Activated CD8-positive, alpha-beta T cell treated with anti-CD3 and anti-CD28 coated beads for 36 hours (primary cell): Measurements from ENCODE around the gene NUDT3. TPM values are rescaled to one million over a fixed set of nuclear protein-coding genes. Genes with fewer than 3 reads are reported as not detected.

ENCODE experiments used
- ATAC-seq: fragments of 200-7000 bp; cut with Tn5 transposase; one replicate; pipeline ENCODE4 v1.10.0; 2021; ENCODE audit warnings: mild to moderate bottlenecking, moderate library complexity
- CTCF ChIA-PET: fragments of 350-600 bp; sonication (Branson Sonifier 250); formaldehyde crosslinking; loops from one replicate; lab custom pipeline; 2021; ENCODE audit warnings: antibody characterized with exemption; lab: Charles Lee
- POLR2A ChIA-PET: fragments of 350-600 bp; sonication (Branson Sonifier 250); formaldehyde crosslinking; loops from one replicate; lab custom pipeline; 2021; ENCODE audit warnings: antibody characterized with exemption; lab: Charles Lee
- DNase-seq: peaks from one replicate; pipeline ENCODE4 v3.0.0-alpha.2; 2020
- H3K27ac Mint-ChIP-seq: one replicate; pipeline ENCODE4 v1.8.0; 2021; ENCODE audit warnings: mild to moderate bottlenecking, mixed read lengths
- H3K27me3 Mint-ChIP-seq: one replicate; pipeline ENCODE4 v1.8.0; 2021; ENCODE audit warnings: mixed read lengths
- H3K36me3 Mint-ChIP-seq: one replicate; pipeline ENCODE4 v1.8.0; 2021; ENCODE audit warnings: low read depth, mixed read lengths
- H3K4me1 Mint-ChIP-seq: one replicate; pipeline ENCODE4 v1.8.0; 2021; ENCODE audit warnings: low read depth, mixed read lengths
- H3K4me3 Mint-ChIP-seq: one replicate; pipeline ENCODE4 v1.8.0; 2021; ENCODE audit warnings: mild to moderate bottlenecking, moderate library complexity, mixed read lengths
- H3K9me3 Mint-ChIP-seq: one replicate; pipeline ENCODE4 v1.8.0; 2021; ENCODE audit warnings: mixed read lengths
- intact Hi-C: fragments of 100-400 bp; cut with micrococcal nuclease; formaldehyde crosslinking; loops from one replicate; pipeline ENCODE4 v1.10.0; 2022
- total RNA-seq, 2 experiments: library from RNA; stranded (reverse); gene quantifications; one replicate each; pipeline ENCODE4 v1.2.3, GENCODE V29; 2021
- TF ChIP-seq, protein P1 (sequence below): fragments of 200-600 bp; IDR thresholded peaks from one replicate; pipeline ENCODE4 v1.8.0; 2022; ENCODE audit warnings: antibody characterized with exemption, mild to moderate bottlenecking

Gene NUDT3
- total RNA-seq, 2 experiments from 2014 or later, result 15.0 to 15.2 TPM

DNA sequence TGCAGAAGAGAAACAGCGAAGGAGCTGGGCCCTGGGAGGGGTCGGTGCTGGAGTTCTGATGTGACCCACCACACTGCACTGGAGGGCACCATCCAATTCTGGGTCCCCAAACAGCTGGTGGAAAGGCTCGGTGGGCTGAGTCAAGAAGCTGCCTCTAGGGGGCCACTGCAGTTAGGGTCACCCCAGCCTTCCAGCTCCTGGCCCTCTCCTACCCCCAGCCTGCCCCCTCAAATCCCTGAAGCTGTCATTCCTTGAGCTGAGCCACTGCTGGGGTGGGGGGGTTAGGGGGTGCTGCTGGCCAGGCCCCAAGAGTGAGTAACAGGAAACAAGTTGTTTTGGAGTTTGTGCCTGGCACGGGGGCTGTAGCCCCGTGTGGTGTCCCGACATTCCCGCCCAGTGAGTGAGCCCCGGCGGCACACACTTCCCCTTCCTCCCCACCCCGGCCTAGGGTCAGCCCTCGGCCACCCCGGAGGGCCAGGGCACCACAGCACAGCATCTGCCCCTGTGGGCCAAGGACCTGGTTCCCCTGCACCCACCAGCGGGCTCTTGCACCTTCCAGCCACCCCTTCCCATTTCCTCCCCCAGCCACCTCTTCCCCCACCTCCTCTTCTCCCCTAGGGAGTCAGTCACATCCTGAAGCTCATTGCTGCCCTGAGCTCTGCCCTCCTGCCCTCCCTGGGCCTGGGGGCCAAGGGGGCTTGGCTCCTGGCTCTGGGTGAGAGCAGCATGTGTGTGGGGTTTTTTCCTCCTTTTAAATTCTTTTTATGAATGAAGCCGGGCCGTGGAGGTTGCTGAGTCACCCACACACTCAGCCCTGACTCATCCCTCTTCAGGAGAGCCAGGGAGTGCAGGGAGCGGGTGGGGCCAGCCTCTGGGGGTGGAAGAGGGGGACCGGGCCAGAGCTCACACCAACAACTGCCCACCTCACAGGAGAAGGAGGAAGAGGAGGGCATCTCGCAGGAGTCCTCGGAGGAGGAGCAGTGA is 148.3 kb downstream of the NUDT3 start:
- ATAC-seq (peak; percentile 20), DNase-seq (peak; percentile 82)
- Mint-ChIP-seq H3K36me3 (peaks cover 59% of the 10 kb centered on the region), H3K27ac (peak overlapping the region; percentile 97), H3K27me3 (no peaks in the 10 kb centered on the region), H3K4me3 (peak overlapping the region; percentile 17), H3K9me3 (no peaks in the 10 kb centered on the region), H3K4me1 (peaks cover 85% of the 10 kb centered on the region)
- intact Hi-C loops, result no loop called here
- CTCF ChIA-PET, result interaction anchor here (1.8 kb wide), 1 partner anchor 49 kb away, joined by 6 read pairs; no protein-coding TSS in a partner anchor
- POLR2A ChIA-PET, result interaction anchor here (0.5 to 3.0 kb wide), 7 partner anchors 12 to 564 kb away, joined by 3 to 13 read pairs (median 4); no protein-coding TSS in a partner anchor
- TF ChIP-seq, protein P1, sequence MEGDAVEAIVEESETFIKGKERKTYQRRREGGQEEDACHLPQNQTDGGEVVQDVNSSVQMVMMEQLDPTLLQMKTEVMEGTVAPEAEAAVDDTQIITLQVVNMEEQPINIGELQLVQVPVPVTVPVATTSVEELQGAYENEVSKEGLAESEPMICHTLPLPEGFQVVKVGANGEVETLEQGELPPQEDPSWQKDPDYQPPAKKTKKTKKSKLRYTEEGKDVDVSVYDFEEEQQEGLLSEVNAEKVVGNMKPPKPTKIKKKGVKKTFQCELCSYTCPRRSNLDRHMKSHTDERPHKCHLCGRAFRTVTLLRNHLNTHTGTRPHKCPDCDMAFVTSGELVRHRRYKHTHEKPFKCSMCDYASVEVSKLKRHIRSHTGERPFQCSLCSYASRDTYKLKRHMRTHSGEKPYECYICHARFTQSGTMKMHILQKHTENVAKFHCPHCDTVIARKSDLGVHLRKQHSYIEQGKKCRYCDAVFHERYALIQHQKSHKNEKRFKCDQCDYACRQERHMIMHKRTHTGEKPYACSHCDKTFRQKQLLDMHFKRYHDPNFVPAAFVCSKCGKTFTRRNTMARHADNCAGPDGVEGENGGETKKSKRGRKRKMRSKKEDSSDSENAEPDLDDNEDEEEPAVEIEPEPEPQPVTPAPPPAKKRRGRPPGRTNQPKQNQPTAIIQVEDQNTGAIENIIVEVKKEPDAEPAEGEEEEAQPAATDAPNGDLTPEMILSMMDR, result no peak

DNA sequence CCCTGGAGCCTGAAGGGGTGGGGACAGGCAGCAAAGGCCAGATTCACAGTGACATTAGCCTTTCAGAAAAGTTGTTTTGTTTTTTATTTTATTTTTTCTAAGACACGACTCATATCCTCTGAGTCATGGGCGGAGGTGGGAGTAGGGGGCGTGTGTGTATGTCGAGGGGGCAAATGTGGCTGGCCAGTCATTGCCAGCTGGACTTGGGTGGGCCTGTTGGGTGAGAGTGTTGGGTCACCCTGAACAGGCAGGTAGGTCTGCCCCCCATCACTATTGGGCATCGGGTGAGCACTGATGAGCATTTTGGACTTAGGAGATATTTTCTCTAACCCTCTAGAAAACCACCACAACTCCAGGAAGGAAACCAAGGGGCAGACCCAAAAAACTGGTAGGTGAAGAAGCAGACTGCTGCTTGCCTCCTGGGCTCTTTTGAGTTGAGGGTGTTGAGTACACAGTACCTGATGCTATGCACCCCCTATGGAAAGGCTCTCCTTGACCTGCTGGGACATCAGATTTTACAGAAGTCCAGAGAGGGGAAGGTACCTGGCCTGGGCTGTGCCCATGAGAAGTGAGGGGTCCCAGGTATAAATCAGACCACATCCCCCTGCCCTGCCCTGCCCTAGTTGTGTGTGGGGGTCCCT is 149.2 kb downstream of the NUDT3 start:
- POLR2A ChIA-PET, result interaction anchor here (1.3 to 3.0 kb wide), 3 partner anchors 47 to 183 kb away, joined by 3 to 13 read pairs (median 9); partner anchors contain the start of gene RPS10
- peak overlapping the region; percentile 97 for H3K27ac Mint-ChIP-seq
- peak; percentile 3 for ATAC-seq
- intact Hi-C loops, result no loop called here
- H3K27me3 Mint-ChIP-seq, result no peaks in the 10 kb centered on the region
- TF ChIP-seq, protein P1, result no peak
- CTCF ChIA-PET, result interaction anchor here (1.8 kb wide), 1 partner anchor 48 kb away, joined by 6 read pairs; no protein-coding TSS in a partner anchor
- peak overlapping the region; percentile 21 for H3K4me3 Mint-ChIP-seq
- peak; percentile 59 for DNase-seq
- H3K4me1 Mint-ChIP-seq, result peaks cover 86% of the 10 kb centered on the region
- H3K9me3 Mint-ChIP-seq, result no peaks in the 10 kb centered on the region
- H3K36me3 Mint-ChIP-seq, result peaks cover 67% of the 10 kb centered on the region

DNA sequence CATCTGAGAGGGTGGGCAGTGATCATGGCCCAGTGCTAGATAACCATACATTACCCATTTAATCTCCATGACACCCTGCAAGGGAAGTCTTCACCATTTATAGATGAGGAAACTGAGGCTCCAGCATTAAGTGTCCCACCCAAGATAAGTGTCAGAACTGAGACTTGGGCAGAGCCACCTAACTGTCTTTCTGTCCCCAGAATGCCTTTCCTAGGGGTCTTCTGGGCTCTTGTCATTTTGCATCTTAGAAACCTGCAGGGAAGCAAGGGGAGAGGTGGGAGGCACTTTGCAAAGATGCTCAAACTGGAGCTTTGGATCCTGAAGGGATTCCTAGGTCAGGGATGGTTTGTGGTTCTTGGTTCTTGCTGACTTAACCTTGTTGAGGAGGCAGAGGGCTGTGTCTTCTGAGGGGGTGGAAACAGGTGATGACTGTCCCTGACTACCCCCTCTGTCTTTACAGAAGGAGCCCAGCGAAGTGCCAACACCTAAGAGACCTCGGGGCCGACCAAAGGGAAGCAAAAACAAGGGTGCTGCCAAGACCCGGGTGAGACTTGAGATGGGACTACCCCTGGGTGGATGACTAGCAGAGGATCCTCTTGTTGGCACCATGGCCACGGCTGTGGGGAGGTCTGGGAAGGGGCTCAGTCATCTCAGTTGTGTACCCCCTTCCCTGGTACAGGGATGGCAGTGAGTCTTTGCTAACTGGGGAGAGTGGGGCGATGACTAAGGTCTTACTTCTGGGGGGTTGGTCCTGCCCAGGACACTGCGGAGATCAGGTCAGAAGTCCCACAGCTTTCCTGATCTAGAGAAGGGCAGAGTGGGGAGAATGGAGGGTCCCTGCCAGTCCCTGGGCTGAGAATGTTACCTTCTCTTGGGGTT is 150.0 kb downstream of the NUDT3 start:
- Mint-ChIP-seq H3K36me3 (peaks cover 70% of the 10 kb centered on the region), H3K4me3 (peak overlapping the region; percentile 21), H3K9me3 (no peaks in the 10 kb centered on the region), H3K27me3 (no peaks in the 10 kb centered on the region), H3K4me1 (peaks cover 79% of the 10 kb centered on the region), H3K27ac (peak overlapping the region; percentile 97)
- TF ChIP-seq, protein P1, result no peak
- POLR2A ChIA-PET, result interaction anchor here (0.8 to 3.0 kb wide), 6 partner anchors 46 to 184 kb away, joined by 3 to 13 read pairs (median 3); partner anchors contain the start of genes NUDT3 and RPS10
- CTCF ChIA-PET, result interaction anchor here (0.6 to 1.9 kb wide), 2 partner anchors 46 to 83 kb away, joined by 3 to 7 read pairs; no protein-coding TSS in a partner anchor
- ATAC-seq (no peak), DNase-seq (no peak)
- intact Hi-C loops, result no loop called here

DNA sequence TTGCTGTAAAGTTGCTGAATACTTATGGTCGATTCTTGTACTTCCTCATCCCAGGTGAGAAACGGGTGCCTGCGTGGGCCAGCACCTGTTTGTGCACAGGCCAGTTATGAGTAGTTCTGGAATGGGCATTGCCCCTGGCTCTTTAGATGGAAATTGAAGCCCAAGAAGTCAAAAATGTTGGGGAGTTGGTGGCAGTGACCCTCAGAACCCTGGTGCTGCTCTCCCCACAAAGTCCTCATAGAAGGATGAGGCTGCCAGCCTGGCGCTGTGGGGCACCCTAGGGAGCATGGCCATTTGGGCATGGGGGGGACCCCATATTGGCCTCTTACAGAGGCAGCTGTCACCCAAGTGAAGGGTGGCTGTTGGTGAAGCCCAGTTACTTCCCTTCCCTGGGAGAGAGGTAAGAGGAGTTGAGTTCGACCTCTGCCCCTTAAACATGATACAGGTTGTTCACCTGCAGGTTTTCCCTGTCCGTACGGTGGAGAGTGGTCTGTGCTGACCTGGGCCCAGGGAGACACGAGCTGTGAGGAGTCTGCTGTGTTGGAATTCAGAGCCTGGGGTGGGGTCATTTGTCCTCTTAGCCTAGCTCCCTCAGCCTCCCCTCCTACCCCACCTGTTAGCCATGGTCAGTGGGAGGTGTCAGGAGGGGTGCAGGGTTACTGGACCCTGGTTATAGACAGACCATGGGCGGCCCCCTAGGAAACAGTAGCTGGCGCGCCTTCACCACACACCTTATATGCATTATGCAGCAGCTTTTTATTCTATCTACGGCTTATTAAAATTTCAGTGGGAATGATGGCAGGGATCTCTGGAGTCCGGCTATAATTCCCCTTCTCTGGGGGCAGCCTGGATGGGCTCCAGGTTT is 150.9 kb downstream of the NUDT3 start:
- TF ChIP-seq, protein P1, result no peak
- H3K4me1 Mint-ChIP-seq, result peaks cover 72% of the 10 kb centered on the region
- peaks cover 70% of the 10 kb centered on the region for H3K36me3 Mint-ChIP-seq
- H3K27me3 Mint-ChIP-seq, result no peaks in the 10 kb centered on the region
- peak overlapping the region; percentile 97 for H3K27ac Mint-ChIP-seq
- ATAC-seq (no peak), DNase-seq (no peak)
- ChIA-PET POLR2A (interaction anchor here (0.8 to 1.7 kb wide), 5 partner anchors 45 to 185 kb away, joined by 3 to 4 read pairs (median 3); partner anchors contain the start of genes NUDT3 and RPS10), CTCF (interaction anchor here (0.6 to 1.9 kb wide), 2 partner anchors 45 to 82 kb away, joined by 3 to 7 read pairs; no protein-coding TSS in a partner anchor)
- H3K9me3 Mint-ChIP-seq, result no peaks in the 10 kb centered on the region
- intact Hi-C loops, result no loop called here
- peak overlapping the region; percentile 18 for H3K4me3 Mint-ChIP-seq
